SU-DHL-6 (cell line): ENCODE data around the gene MAP3K19.

Source experiments
- EZH2phosphoT487 ChIP-seq: fragments of 200-600 bp; sonication (generic), shearing (Covaris generic); conservative IDR thresholded peaks from 2 replicates; pipeline ENCODE4 v1.6.1; 2018; ENCODE audit warnings: mild to moderate bottlenecking, antibody characterized with exemption, low read length, moderate library complexity, mixed read lengths
- TF ChIP-seq, protein P1 (sequence below): fragments of 200-600 bp; sonication (generic); IDR thresholded peaks from one replicate; pipeline ENCODE4 v1.5.1; 2017; ENCODE audit warnings: antibody characterized with exemption, mild to moderate bottlenecking, low read length, moderate library complexity; ENCODE audit not compliant: insufficient read depth, poor library complexity, severe bottlenecking

DNA sequence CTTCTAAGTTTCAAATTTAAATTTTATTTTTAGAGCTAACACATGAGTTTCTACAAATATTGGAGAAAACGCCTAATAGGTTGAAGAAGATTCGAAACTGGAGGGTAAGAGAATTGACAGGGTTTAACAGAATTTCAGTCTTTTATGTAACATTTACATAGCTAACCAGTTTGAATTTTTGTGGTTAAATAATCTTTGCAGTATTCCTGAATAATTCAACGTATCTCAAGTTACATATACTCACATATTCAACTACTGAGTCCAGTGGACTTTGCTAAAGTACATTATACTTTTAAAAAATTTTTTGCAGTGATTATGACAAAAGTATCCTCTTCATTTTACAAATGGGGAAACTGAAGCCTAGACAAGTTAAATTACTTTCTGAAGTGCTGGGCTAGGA lies 94.6 kb downstream of the MAP3K19 start:
- TF ChIP-seq, protein P1, sequence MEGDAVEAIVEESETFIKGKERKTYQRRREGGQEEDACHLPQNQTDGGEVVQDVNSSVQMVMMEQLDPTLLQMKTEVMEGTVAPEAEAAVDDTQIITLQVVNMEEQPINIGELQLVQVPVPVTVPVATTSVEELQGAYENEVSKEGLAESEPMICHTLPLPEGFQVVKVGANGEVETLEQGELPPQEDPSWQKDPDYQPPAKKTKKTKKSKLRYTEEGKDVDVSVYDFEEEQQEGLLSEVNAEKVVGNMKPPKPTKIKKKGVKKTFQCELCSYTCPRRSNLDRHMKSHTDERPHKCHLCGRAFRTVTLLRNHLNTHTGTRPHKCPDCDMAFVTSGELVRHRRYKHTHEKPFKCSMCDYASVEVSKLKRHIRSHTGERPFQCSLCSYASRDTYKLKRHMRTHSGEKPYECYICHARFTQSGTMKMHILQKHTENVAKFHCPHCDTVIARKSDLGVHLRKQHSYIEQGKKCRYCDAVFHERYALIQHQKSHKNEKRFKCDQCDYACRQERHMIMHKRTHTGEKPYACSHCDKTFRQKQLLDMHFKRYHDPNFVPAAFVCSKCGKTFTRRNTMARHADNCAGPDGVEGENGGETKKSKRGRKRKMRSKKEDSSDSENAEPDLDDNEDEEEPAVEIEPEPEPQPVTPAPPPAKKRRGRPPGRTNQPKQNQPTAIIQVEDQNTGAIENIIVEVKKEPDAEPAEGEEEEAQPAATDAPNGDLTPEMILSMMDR = no peak
- no peak for TF ChIP-seq EZH2phosphoT487
